GM15510 (cell line): ENCODE measurements around the gene KERA.

Experiments
- POLR2A ChIP-seq: IDR thresholded peaks from 3 replicates; pipeline ENCODE4 v1.6.1; 2011; ENCODE audit warnings: borderline replicate concordance; ENCODE audit not compliant: insufficient read length; ENCODE audit errors: extremely low read depth

Gene KERA

DNA sequence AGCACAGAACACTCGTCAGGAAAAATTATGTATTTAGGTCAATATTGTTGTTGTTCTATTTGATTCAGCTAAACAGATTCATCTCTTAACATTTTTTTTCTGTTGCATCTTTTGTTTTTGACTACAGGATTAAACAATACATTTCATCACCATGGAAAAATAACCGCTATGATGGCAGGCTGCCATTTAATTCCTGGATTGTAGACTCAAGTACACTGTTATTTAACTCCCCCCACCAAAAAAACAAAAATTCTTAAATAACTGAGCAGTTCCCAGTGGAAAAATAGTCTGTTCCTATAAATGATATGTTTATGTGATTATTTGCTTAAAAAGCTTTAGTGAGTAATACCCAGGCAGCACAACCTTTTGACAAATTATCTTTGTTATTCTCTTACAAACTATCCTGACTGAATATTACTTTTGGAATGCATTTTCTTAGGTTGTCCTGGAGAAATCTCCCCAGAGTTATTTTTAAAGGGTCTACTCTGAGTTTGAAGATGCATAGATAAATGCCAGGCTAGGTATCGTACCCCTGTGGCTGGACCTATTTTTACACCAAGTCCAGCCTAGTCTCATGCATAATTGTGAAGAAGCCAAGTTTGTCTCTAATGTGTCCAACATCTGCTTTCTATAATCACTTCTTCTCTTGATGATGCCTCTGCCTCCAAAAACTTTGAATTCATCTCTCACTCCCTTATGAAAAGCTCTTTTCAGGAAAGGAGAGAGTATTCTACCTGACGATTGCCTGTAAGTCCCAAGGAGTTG is 3.7 kb downstream of the KERA start:
- no peak for TF ChIP-seq POLR2A

DNA sequence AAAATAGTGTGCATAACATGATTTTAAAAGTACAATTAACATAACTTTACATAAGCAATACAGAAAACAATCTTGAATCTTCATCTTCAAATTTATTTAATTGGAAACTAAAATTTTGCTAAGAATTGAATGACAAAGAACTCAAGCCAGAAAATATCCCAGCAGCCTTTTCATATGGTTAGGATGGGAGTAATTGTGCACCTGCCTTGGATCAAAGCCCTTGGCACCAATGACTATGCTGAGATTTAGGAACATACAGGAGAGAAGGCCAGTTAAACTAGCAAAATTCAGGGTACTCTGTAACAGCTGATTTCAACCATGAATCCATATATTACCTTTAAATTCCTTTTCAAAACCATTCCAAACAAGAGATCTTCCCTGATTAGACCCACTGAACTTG is 5.8 kb downstream of the KERA start:
- no peak for TF ChIP-seq POLR2A

GRCh38 chr12:91044586-91044985 is 13.2 kb downstream of the KERA start:
- no peak for TF ChIP-seq POLR2A

DNA sequence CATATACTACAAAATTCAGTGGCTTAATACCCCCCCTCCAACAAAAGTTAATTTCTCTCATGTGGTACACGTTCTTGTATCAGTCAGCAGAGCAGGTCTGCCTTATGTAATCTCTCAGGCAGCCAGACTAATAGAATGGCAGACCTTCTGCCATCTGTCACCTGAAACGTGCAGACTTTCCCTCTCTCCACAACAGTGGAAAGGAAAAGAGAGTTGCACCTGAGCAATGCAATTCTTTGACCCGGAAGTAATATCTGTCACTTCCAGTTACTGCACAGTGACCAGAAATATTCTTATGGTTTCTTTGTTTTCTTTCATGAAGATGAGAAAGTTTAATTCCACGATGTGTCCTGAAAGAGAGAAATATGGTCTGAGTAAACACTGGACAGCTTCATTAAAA is 14.4 kb downstream of the KERA start:
- TF ChIP-seq POLR2A, result no peak

DNA sequence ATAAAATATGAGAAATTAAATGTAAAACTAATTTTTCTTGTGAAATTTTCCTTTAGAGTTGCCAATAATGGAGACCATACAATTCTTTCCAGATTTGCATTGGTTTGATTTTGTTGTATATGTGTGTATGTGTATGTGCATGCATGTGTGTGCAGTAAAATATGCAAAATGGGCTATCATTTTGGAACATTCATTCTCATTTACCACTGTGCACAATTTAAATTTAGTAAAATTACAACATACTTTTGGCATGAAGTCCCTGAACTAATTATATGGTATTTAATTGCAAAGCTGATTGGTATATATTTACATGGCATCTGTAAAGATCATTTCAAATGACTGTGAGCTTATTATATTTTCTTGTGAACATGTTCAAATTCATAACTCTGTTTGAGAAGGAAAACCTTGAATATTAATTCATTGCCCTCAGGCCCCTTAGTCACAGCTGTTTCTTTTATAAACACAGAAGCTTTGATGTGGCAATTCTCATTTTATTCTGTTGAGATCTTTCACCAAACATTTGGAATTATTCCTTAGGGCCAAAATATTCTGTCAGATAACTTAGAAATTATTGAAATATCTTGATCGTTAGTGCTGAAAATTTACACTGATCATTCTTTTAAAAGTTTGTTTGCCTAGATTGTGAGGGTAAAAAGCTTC is 17.6 kb downstream of the KERA start:
- TF ChIP-seq POLR2A, result no peak

GRCh38 chr12:91037276-91037675 is 20.5 kb downstream of the KERA start:
- TF ChIP-seq POLR2A, result no peak

- no peak for TF ChIP-seq POLR2A
Observed at GRCh38 chr12:91033251-91033650, 24.6 kb downstream of the KERA start.

- no peak for TF ChIP-seq POLR2A
Observed at GRCh38 chr12:91023326-91024004, 34.4 kb downstream of the KERA start.

DNA sequence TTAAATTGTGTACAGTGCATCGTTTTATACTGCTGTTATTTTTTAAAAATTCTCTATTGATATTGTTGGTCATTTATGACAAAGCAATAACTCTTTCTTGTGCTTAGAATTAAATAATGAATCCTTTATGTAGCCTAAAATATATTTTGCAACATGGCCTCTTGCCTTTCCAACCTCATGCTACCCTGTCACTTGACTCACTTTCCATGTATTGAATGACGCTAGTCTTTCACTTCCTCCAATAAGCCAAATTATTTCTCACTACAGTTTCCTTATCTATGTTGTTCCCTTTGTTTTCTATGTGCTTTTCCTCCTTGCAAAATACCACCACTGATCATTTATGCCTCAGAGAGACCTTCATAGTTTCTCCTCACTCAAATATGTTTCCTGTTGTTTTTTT is 36.7 kb downstream of the KERA start:
- no peak for TF ChIP-seq POLR2A

DNA sequence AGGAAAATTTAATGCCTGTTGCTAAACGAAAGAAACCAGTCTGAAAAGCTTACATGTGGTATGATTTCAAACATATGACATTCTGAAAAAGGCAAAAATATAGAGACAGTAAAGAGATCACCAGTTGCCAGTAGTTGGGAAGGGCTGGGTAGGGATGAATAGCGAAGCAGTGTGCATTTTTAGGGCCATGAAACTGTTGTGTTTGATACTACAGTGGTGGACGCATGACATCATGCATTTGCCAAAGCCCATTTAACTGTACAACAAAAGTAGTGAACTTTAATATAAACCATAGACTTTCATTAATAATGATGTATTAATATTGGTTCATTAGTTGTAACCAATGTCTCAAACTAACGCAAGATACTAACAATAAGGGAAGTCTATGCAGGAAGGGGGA is 38.4 kb downstream of the KERA start:
- TF ChIP-seq POLR2A, result no peak

DNA sequence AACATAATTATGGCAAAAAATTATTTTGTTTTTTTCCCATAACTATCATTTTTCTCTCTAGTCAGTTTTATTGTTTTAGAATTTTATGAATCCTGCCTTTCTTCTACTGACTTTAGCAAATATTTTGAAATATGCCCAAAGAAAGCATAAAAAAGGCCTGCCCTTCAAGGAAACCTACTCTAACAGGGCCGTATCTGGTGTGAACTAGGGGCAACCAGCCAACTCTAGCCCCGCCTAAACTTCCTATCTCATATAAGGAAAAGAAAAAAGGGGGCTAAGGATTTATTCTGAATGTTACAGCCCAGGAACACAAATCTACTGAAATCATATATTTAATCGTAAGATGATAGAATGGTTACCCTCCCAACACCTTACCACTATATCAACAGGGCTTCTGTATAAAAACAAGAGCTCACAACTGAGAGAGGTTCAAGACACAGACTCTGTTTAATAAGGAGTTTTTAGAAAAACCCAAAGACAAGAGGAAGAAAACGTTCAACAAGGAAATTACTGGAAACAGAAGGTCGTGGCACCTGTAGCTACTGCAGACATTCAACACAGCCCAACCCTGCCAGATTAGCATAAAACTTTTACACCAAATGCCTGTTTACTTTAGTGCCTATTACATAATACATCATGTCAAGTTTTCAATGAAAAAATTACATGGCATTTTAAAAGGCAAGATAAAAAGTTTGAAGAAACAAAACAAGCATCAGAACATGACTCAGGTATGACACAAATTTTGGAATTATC is 40.1 kb downstream of the KERA start:
- TF ChIP-seq POLR2A, result no peak

- TF ChIP-seq POLR2A, result no peak
Observed at GRCh38 chr12:91017043-91017442, 40.8 kb downstream of the KERA start.

DNA sequence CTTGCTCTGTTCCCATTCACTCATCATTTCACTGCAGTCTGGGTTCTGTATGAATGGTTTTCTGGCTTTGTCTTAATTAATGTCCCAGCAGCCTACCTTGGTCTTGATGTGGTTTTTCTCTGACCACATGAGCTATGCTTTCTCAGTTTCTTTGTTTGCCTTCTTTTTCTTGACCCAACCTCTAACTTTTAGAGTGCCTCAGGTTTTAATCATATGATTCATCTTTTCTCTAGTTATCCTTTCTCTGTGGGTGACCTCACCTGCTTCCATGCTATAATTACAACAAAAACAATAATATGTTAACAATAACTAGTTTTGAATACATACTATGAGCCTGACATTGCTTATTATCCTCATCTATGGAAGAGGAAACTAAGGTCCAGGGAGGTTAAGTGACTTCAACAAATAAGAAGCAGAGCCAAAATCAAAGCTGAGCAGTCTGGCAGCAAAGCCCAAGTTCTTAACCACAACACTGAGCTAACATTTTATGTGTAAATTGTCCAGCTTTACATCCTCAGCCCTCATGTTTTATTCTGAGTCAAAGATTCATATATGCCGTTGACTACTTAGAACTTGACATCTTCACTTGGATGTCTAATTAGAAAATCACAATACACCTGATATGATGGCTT is 48.4 kb downstream of the KERA start:
- no peak for TF ChIP-seq POLR2A

DNA sequence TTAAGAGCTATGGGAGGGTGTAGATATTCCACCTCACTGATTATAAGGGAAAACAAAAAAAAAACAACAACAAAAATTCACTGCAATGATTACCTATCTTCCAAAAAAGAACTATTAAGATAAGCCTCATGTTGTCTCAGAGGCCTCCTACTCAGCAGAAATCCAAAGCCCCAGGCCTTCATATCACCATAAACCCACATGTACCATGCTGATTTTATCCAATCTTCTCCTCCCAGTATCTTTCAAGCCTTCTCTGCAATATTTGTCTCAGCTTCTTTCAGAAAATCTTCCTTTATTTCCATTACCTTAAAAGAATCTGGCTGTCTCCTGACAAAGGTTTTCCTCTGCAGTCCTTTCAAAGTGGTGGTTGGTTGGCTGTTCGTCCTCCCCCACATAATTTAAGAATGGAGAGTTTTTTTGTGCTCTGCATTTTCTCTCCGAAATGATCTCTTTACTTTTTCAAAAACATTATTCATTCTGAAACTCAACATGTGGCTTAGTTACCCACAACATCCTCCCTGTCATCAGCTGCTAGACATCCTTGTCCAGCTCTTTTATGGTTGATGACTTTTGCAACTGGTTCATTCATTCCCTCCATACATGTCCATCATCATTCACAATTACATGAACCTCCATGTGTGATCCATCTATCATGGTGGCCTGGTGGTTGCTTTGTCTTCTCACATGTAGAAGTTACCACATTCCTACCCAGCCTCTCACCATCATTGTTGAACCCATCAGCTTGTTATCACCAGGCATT is 50.1 kb downstream of the KERA start:
- TF ChIP-seq POLR2A, result no peak
